Measurements from ENCODE around the gene IL21R. TPM values are rescaled to one million over a fixed set of nuclear protein-coding genes. Genes with fewer than 3 reads are reported as not detected.

The IL21R gene
- polyA plus RNA-seq, 4 donors: 0.04 to 0.46 (median 0.29) TPM; not detected in 1

- no peak for DNase-seq (ENCODE audit: low read depth in 4 of 4, low spot score in 2 of 4)
Observed at GRCh38 chr16:27462200-27462845, 60.3 kb downstream of the IL21R start.

GRCh38 chr16:27462846-27463682 lies 61.1 kb downstream of the IL21R start:
- DNase-seq (ENCODE audit: low read depth in 4 of 4, low spot score in 2 of 4): no peak

GRCh38 chr16:27463741-27464591 lies 62.0 kb downstream of the IL21R start:
- DNase-seq (ENCODE audit: low read depth in 4 of 4, low spot score in 2 of 4): no peak

- no peak for DNase-seq (ENCODE audit: low read depth in 4 of 4, low spot score in 2 of 4)
Observed at GRCh38 chr16:27464626-27465482, 62.9 kb downstream of the IL21R start.

GRCh38 chr16:27465483-27465879 lies 63.5 kb downstream of the IL21R start:
- DNase-seq (ENCODE audit: low read depth in 4 of 4, low spot score in 2 of 4): no peak

- no peak for DNase-seq (ENCODE audit: low read depth in 4 of 4, low spot score in 2 of 4)
Observed at GRCh38 chr16:27468941-27469531, 67.1 kb downstream of the IL21R start.

GRCh38 chr16:27470567-27471431 lies 68.8 kb downstream of the IL21R start:
- no peak for DNase-seq (ENCODE audit: low read depth in 4 of 4, low spot score in 2 of 4)

GRCh38 chr16:27471661-27472060 lies 69.7 kb downstream of the IL21R start:
- no peak for DNase-seq (ENCODE audit: low read depth in 4 of 4, low spot score in 2 of 4)

GRCh38 chr16:27472091-27473020 lies 70.4 kb downstream of the IL21R start:
- DNase-seq (ENCODE audit: low read depth in 4 of 4, low spot score in 2 of 4): no peak

- no peak for DNase-seq (ENCODE audit: low read depth in 4 of 4, low spot score in 2 of 4)
Observed at GRCh38 chr16:27473101-27473900, 71.3 kb downstream of the IL21R start.

- DNase-seq (ENCODE audit: low read depth in 4 of 4, low spot score in 2 of 4): no peak
Observed at GRCh38 chr16:27474041-27474440, 72.1 kb downstream of the IL21R start.

GRCh38 chr16:27474921-27475320 lies 72.9 kb downstream of the IL21R start:
- no peak for DNase-seq (ENCODE audit: low read depth in 4 of 4, low spot score in 2 of 4)

- no peak for DNase-seq (ENCODE audit: low read depth in 4 of 4, low spot score in 2 of 4)
Observed at GRCh38 chr16:27475561-27475960, 73.6 kb downstream of the IL21R start.

- no peak for DNase-seq (ENCODE audit: low read depth in 4 of 4, low spot score in 2 of 4)
Observed at GRCh38 chr16:27476240-27476639, 74.3 kb downstream of the IL21R start.

GRCh38 chr16:27480761-27481160 lies 78.8 kb downstream of the IL21R start:
- no peak for DNase-seq (ENCODE audit: low read depth in 4 of 4, low spot score in 2 of 4)

- DNase-seq (ENCODE audit: low read depth in 4 of 4, low spot score in 2 of 4): no peak
Observed at GRCh38 chr16:27481282-27481934, 79.4 kb downstream of the IL21R start.
